ENCODE results near the gene TEAD3. TPM values are rescaled to one million over a fixed set of nuclear protein-coding genes. Genes with fewer than 3 reads are reported as not detected.

Gene TEAD3
- total and polyA plus RNA-seq, 2 of the 4 experiments (the other 2 are of a cell fraction) = 5.2 to 28.0 TPM

- Histone ChIP-seq H3K4ac (ENCODE audit: low read depth, low read length) (peak overlapping the region; percentile 100), H2BK5ac (ENCODE audit: low read depth, low read length, poor library complexity, severe bottlenecking) (peak overlapping the region; percentile 100), H4K5ac (ENCODE audit: low read depth, low read length) (peak overlapping the region; percentile 94), H2AFZ (replicated peaks; ENCODE audit: low read length, poor library complexity) (no peak overlapping the region), H2BK120ac (ENCODE audit: low read depth, low read length) (peak overlapping the region; percentile 100), H3K18ac (ENCODE audit: low read depth, low read length) (peak overlapping the region; percentile 92), H3K27ac (ENCODE audit: insufficient read depth, low read length) (peak overlapping the region; percentile 98), H3K4me2 (ENCODE audit: low read depth, low read length) (0 out of 2 replicates have a peak overlapping the region, but pooled peaks have one; percentile 9), H3K23ac (ENCODE audit: low read depth, low read length) (peak overlapping the region; percentile 68), H4K20me1 (ENCODE audit: insufficient read depth, low read length) (no peaks in the 10 kb centered on the region), H3K79me1 (ENCODE audit: low read depth in 1 of 2, low read length in 2 of 2) (peaks cover 30 to 55% of the 10 kb centered on the region in 2 experiments), H3K9me1 (ENCODE audit: insufficient read depth, low read length) (peaks cover 32% of the 10 kb centered on the region), H3K27me3 (ENCODE audit: control insufficient read depth, insufficient read depth, low read length) (no peaks in the 10 kb centered on the region), H3K4me1 (ENCODE audit: control insufficient read depth, insufficient read depth, low read length) (peaks cover 40% of the 10 kb centered on the region), H2AK5ac (ENCODE audit: low read depth, low read length) (peak overlapping the region; percentile 100), H3K9me3 (ENCODE audit: control insufficient read depth, insufficient read depth, low read length) (peaks cover 6% of the 10 kb centered on the region), H4K8ac (ENCODE audit: low read depth in 2 of 2, low read length in 2 of 2) (peak overlapping the region; percentile 92; a peak in 3 of 4 replicates), H3K4me3 (ENCODE audit: insufficient read depth, low read depth, low read length) (no peak overlapping the region), H3K14ac (replicated peaks; ENCODE audit: low read depth, low read length) (peak overlapping the region; percentile 98), H2BK20ac (ENCODE audit: low read depth, low read length) (peak overlapping the region; percentile 99), H3K36me3 (ENCODE audit: control insufficient read depth, insufficient read depth, low read length) (peaks cover 38% of the 10 kb centered on the region), H3K9ac (ENCODE audit: low read depth, low read length) (peak overlapping the region; percentile 11; the same call in 1 of the 2 replicates), H2BK15ac (ENCODE audit: low read depth, low read length) (peak overlapping the region; percentile 57; the same call in 2 of the 3 replicates), H2AK9ac (replicated peaks; ENCODE audit: low read depth, low read length, poor library complexity) (peak overlapping the region; percentile 86), H4K91ac (ENCODE audit: insufficient read depth, low read depth, low read length) (peak overlapping the region; percentile 100), H3K56ac (ENCODE audit: extremely low read depth, insufficient read depth, low read length) (peak overlapping the region; percentile 30; the same call in 1 of the 2 replicates)
- in situ Hi-C loops (cut with MboI; ENCODE audit: low sequenced_read_pairs) (no loop called here), dilution Hi-C loops (cut with HindIII; ENCODE audit: low sequenced_read_pairs, unreplicated experiment) (no loop called here), intact Hi-C loops (cut with micrococcal nuclease) (no loop called here)
- DNase-seq = peak; percentile 96
- BruUV-seq (replicated peaks) = no TSS peak
- TF ChIP-seq FOS (IDR thresholded peaks at IDR 0.05; ENCODE audit: low read depth, low read length) (peak; percentile 84), CEBPB (IDR thresholded peaks at IDR 0.05; ENCODE audit: low read depth, low read length) (peak; percentile 78), MAZ (IDR thresholded peaks at IDR 0.05; ENCODE audit: borderline replicate concordance, low read depth, low read length) (no peak), ELK1 (IDR thresholded peaks at IDR 0.05; ENCODE audit: borderline replicate concordance, low read depth, low read length) (no peak), BHLHE40 (IDR thresholded peaks at IDR 0.05; ENCODE audit: low read depth, low read length) (no peak), MAFK (IDR thresholded peaks at IDR 0.05; ENCODE audit: low read depth, low read length) (no peak), CHD1 (IDR thresholded peaks at IDR 0.05; ENCODE audit: low read depth, low read length) (no peak), POLR2A (IDR thresholded peaks at IDR 0.05; ENCODE audit: low read depth, low read length) (no peak), SMC3 (IDR thresholded peaks at IDR 0.05; ENCODE audit: low read depth, low read length) (no peak), RCOR1 (IDR thresholded peaks at IDR 0.05; ENCODE audit: insufficient replicate concordance, low read length) (no peak)
- CTCF ChIA-PET = interaction anchor here (1.0 kb wide), 1 partner anchor 10 kb away, joined by 4 read pairs; no protein-coding TSS in a partner anchor
- no CpG with 5 or more reads among the region's 3 CpGs for WGBS, 2 experiments (ENCODE audit: extremely low coverage in 2 of 2, insufficient read length in 1 of 2)
- POLR2A ChIA-PET (ENCODE audit: unreplicated experiment) = no interaction called here
- peak; percentile 71 for ATAC-seq (ENCODE audit: low read depth)
Observed at GRCh38 chr6:35425284-35425683, 71.6 kb downstream of the TEAD3 start.
